Thyroid gland (tissue), 4 donors: Measurements from ENCODE around the gene CHPF. TPM values are rescaled to one million over a fixed set of nuclear protein-coding genes. Genes with fewer than 3 reads are reported as not detected.

Experiments
- DNase-seq, 2 donors: peaks; one replicate each; pipeline ENCODE4 v3.0.0-alpha.2; 2019
- H3K27ac ChIP-seq, 3 donors: fragments of 200-600 bp; sonication (generic); 1 replicate in 2 of 3; 2 replicates in 1 of 3; pipeline ENCODE4 v1.5.1; 2016 to 2019; ENCODE audit warnings: mild to moderate bottlenecking in 1 of 3, moderate library complexity in 1 of 3
- H3K27me3 ChIP-seq: fragments of 200-600 bp; sonication (generic); one replicate; pipeline ENCODE4 v1.5.1; 2019
- H3K36me3 ChIP-seq, 2 donors: fragments of 200-600 bp; sonication (generic); one replicate each; pipeline ENCODE4 v1.5.1; 2016 to 2019
- H3K4me1 ChIP-seq, 2 donors: fragments of 200-600 bp; sonication (generic); one replicate each; pipeline ENCODE4 v1.5.1; 2017 to 2019
- H3K4me3 ChIP-seq, 3 donors: fragments of 200-600 bp; sonication (generic); replicated peaks in 1 of 3; 1 replicate in 2 of 3; 2 replicates in 1 of 3; pipeline ENCODE4 v1.5.1; 2016; ENCODE audit warnings: mild to moderate bottlenecking in 1 of 3
- H3K9me3 ChIP-seq: fragments of 200-600 bp; sonication (generic); one replicate; pipeline ENCODE4 v1.5.1; 2017
- CTCF ChIP-seq, 6 experiments: fragments of 200-600 bp in 3 of 6; fragments of 450-650 bp in 3 of 6; sonication (generic) in 3 of 6; IDR thresholded peaks; one replicate each; pipeline ENCODE4 v1.5.1; 2016 to 2019; ENCODE audit warnings: antibody characterized with exemption in 6 of 6, mild to moderate bottlenecking in 2 of 6, inconsistent platforms in 1 of 6, moderate library complexity in 1 of 6
- POLR2A ChIP-seq, 2 donors: fragments of 450-650 bp; IDR thresholded peaks; one replicate each; pipeline ENCODE4 v1.6.1; 2017; ENCODE audit warnings: antibody characterized with exemption in 2 of 2, mild to moderate bottlenecking in 2 of 2, moderate library complexity in 1 of 2
- WGBS, 2 donors: methylation state at CpG; one replicate each; pipeline ENCODE4 v1.1.5; 2017; 5-methylcytosine and 5-hydroxymethylcytosine counted together
- intact Hi-C: fragments of 100-400 bp; cut with DNase I; formaldehyde crosslinking; loops from one replicate; pipeline ENCODE4 v1.15.1; 2023
- total RNA-seq, 4 donors: library from RNA; depleted of rRNA; stranded (reverse); fragments of >200 nt; gene quantifications; one replicate each; pipeline ENCODE4 v1.2.3, GENCODE V29; 2016

The CHPF gene
- total RNA-seq, 4 donors from 2014 or later: 57.2 to 194 (median 141) TPM

DNA sequence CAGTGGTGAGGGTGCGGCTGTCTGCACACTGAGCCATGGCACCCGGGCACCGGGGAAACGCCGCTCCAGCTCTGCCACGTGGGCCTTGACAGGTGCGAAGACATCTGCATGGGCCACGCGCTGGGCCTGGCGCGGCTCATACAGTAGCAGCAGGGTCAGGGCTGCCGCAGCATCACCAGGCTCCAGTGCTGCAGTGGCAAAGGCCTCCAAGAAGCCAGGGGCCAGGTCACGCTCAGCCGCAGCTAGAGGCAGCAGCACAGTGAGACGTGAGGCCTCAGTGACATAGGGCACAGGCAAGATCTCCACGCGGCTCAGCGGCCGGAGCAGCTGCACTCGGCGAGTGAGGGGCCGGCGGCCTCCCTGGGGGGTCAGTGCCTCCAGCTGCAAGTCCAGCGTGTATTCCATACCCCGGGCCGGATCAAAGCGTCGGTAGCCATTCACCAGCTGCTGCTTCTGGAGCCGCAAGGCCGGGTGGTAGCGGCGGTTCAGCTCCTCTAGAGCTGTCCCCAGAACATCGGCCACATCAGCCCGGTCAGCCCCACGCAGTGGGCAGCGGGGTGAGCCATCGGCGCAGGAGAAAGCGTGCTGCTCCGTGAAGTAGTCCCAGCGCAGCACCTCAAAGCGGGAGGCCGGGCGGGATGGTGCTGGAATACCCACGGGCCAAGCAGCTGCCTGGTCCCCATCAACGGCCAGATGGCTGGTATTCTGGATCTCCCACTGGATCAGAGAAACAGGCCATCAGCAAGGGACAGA lies 3.5 kb downstream of the CHPF start:
- 92% methylated on average over 26 to 44 of the region's 46 CpGs for WGBS, 2 donors

GRCh38 chr2:219538956-219539788 lies 4.4 kb downstream of the CHPF start:
- Histone ChIP-seq H3K4me1 (peaks cover 15 to 19% of the 10 kb centered on the region in 2 donors), H3K9me3 (no peaks in the 10 kb centered on the region), H3K36me3 (peaks cover 14 to 17% of the 10 kb centered on the region in 2 donors), H3K27me3 (no peaks in the 10 kb centered on the region), H3K27ac (no peak overlapping the region), H3K4me3 (no peak overlapping the region)
- intact Hi-C loops: no loop called here
- TF ChIP-seq CTCF (IDR thresholded peaks at IDR 0.05) (no peak), POLR2A (IDR thresholded peaks at IDR 0.05) (no peak)
- 84 to 91% methylated on average over 18 to 25 of the region's 32 CpGs for WGBS, 2 donors
- no peak for DNase-seq

More for the DNA sequence above, 3.5 kb downstream of the CHPF start:
- no peak overlapping the region for H3K4me3 ChIP-seq
- no peaks in the 10 kb centered on the region for H3K27me3 ChIP-seq
- peaks cover 21 to 24% of the 10 kb centered on the region in 2 donors for H3K4me1 ChIP-seq
- peaks cover 14 to 17% of the 10 kb centered on the region in 2 donors for H3K36me3 ChIP-seq
- TF ChIP-seq CTCF (IDR thresholded peaks at IDR 0.05): no peak
- TF ChIP-seq POLR2A (IDR thresholded peaks at IDR 0.05): no peak
- intact Hi-C loops: loop anchor here (2.0 to 5.0 kb wide), 2 partner anchors 103 to 147 kb away; no protein-coding TSS in a partner anchor
- no peak overlapping the region for H3K27ac ChIP-seq
- H3K9me3 ChIP-seq: no peaks in the 10 kb centered on the region
- no peak for DNase-seq

GRCh38 chr2:219538504-219538951 lies 5.1 kb downstream of the CHPF start:
- WGBS, 2 donors: 68 to 75% methylated on average over 6 of the region's 6 CpGs
- Histone ChIP-seq H3K4me1 (peaks cover 13 to 18% of the 10 kb centered on the region in 2 donors), H3K27me3 (no peaks in the 10 kb centered on the region), H3K27ac (no peak overlapping the region), H3K9me3 (no peaks in the 10 kb centered on the region), H3K4me3 (no peak overlapping the region), H3K36me3 (peaks cover 14 to 17% of the 10 kb centered on the region in 2 donors)
- no peak for DNase-seq
- intact Hi-C loops: no loop called here
- TF ChIP-seq POLR2A (IDR thresholded peaks at IDR 0.05) (no peak), CTCF (IDR thresholded peaks at IDR 0.05) (no peak)

DNA sequence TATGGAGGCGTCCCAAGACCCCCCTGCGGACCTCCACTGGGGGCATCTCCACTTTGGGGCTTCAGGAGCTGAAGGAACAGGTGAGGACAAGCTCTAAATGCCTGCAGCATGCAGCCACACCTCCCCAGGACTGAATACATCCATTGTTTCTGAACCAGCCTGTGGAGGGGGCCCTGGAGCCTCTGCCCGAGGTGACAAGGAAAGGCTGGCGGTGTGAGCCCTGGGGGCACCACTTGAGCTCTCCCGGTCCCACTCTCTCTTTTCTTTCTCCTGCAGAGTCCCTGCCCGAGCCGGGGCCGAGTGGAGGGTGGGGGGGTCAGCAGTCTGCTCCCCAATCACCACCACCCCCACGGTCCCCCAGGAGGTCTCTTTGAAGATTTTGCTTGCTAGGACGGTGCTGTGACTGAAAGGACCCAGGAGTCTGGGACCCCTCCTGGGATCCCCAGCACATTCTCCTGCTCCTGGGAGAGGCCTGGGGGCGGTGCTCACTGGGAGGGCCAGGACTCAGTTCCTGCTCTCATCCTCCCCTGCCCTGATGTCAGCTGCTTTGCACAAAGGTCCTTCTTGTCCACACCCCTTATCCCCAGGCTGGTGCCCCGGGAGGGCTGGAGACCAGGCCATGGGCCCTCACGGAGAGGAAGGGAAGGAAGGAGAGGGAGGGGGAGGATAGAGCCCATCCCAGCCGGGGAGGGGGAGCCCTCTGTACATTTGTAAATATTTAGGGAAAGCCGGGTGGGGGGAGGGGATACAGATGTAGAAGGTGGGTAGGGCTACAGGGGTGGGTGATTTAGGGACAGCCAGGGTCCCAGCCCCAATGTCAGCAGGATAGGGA lies 5.7 kb downstream of the CHPF start:
- H3K27me3 ChIP-seq: no peaks in the 10 kb centered on the region
- WGBS, 2 donors: 46 to 64% methylated on average over 12 of the region's 15 CpGs
- H3K27ac ChIP-seq: no peak overlapping the region
- DNase-seq: no peak
- H3K4me3 ChIP-seq: no peak overlapping the region
- peaks cover 12 to 15% of the 10 kb centered on the region in 2 donors for H3K4me1 ChIP-seq
- no peaks in the 10 kb centered on the region for H3K9me3 ChIP-seq
- intact Hi-C loops: no loop called here
- H3K36me3 ChIP-seq: peaks cover 14 to 17% of the 10 kb centered on the region in 2 donors
- TF ChIP-seq CTCF (IDR thresholded peaks at IDR 0.05): no peak
